ENCODE measurements around the gene PKP4. TPM values are rescaled to one million over a fixed set of nuclear protein-coding genes. Genes with fewer than 3 reads are reported as not detected.

PKP4 gene
- total RNA-seq, 1 donor, result 62.2 TPM

- H3K4me3 ChIP-seq (ENCODE audit: low read depth, low read length), result no peak overlapping the region
- no peak for TF ChIP-seq CTCF (IDR thresholded peaks at IDR 0.05; ENCODE audit: insufficient read depth, low read depth, low read length)
- DNase-seq (ENCODE audit: low read depth), result no peak
Measured at GRCh38 chr2:158507679-158508078, 50.9 kb downstream of the PKP4 start.

- no peak for TF ChIP-seq CTCF (IDR thresholded peaks at IDR 0.05; ENCODE audit: insufficient read depth, low read depth, low read length)
- no peak overlapping the region for H3K4me3 ChIP-seq (ENCODE audit: low read depth, low read length)
- DNase-seq (ENCODE audit: low read depth), result no peak
Measured at GRCh38 chr2:158509928-158510797, 53.4 kb downstream of the PKP4 start.

GRCh38 chr2:158510887-158511286 is 54.1 kb downstream of the PKP4 start:
- TF ChIP-seq CTCF (IDR thresholded peaks at IDR 0.05; ENCODE audit: insufficient read depth, low read depth, low read length), result no peak
- no peak overlapping the region for H3K4me3 ChIP-seq (ENCODE audit: low read depth, low read length)
- DNase-seq (ENCODE audit: low read depth), result no peak

- H3K4me3 ChIP-seq (ENCODE audit: low read depth, low read length), result no peak overlapping the region
- no peak for TF ChIP-seq CTCF (IDR thresholded peaks at IDR 0.05; ENCODE audit: insufficient read depth, low read depth, low read length)
Measured at GRCh38 chr2:158511706-158512105, 55.0 kb downstream of the PKP4 start.

GRCh38 chr2:158512323-158512722 is 55.6 kb downstream of the PKP4 start:
- TF ChIP-seq CTCF (IDR thresholded peaks at IDR 0.05; ENCODE audit: insufficient read depth, low read depth, low read length), result no peak
- no peak for DNase-seq (ENCODE audit: low read depth)
- no peak overlapping the region for H3K4me3 ChIP-seq (ENCODE audit: low read depth, low read length)

More at GRCh38 chr2:158511706-158512105, 55.0 kb downstream of the PKP4 start:
- no peak for DNase-seq (ENCODE audit: low read depth)

GRCh38 chr2:158513841-158514240 is 57.1 kb downstream of the PKP4 start:
- H3K4me3 ChIP-seq (ENCODE audit: low read depth, low read length), result no peak overlapping the region
- no peak for TF ChIP-seq CTCF (IDR thresholded peaks at IDR 0.05; ENCODE audit: insufficient read depth, low read depth, low read length)
- no peak for DNase-seq (ENCODE audit: low read depth)

All from fibroblast of villous mesenchyme (primary cell).